Kidney tubule cell (primary cell): ENCODE data around the gene RTP4.
A peak's percentile ranks its signal among the peaks of the same experiment; 100 is the strongest.
"Not testable (repeated sequence)": the region's sequence is repeated elsewhere in the genome, so short reads cannot be mapped to it uniquely, and the experiment has no call there.

Source experiments
- DNase-seq: peaks from one replicate; pipeline ENCODE4 v3.0.0-alpha.2; 2018; ENCODE audit warnings: low spot score

Gene RTP4

GRCh38 chr3:187369089-187369447 is 883 bp downstream of the RTP4 start:
- DNase-seq = peak; percentile 59

DNA sequence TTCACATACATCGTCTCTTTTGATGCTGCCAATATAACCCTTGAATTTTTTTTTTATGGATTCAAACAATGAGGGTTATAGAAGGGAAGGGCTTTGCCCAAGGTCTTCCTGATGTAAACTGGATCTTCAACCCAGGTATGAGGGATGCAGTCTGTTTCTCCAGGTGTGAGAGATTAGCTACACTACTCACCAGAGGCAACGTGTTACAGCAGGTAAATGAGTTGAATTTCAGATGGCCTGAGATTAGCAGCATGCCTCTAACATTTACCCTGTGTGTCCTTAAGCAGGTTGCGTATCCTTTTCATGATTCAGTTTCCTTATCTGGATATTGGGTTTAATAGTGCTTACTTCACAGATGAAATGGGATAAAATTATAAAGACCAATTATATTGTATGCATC is 1.9 kb downstream of the RTP4 start:
- DNase-seq = no peak

DNA sequence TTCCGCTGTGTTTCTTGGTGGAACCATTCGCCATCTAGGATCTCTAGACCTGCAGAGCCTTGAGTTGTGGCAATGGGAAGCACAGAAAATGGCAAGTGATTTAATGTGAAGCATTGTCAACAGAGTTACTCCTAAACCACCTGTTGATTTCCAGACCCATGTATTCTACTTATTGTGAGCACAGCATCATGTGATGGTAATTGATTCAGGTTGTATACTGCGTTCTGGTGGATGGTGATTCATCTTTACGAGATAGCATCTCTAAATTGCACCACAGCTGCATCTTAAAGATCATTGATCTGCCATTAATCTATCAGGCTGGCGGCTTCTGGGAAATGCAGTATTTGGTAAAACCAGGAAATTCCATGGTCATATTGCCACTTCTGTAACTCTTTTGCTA is 7.4 kb downstream of the RTP4 start:
- DNase-seq = no peak

DNA sequence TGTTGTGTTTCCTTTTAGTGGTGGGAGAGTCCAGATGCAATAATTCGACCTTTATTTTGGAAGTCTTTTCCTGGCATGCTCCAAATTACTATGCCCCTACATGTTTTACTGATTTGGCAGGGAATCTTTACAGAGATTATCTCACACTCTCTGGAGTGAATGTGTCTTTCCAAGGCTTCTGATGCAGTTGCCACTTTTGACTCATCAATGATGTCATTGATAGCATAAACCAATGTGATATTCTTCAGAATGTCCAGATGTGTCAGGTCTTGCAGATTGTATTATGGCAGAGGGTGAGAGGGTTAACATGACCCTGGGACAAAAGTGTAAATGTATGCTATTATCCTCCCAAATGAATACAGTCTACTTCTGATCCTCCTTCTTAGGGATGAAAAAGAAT is 9.7 kb downstream of the RTP4 start:
- no peak for DNase-seq

GRCh38 chr3:187382609-187383151 is 14.5 kb downstream of the RTP4 start:
- peak; percentile 6 for DNase-seq

GRCh38 chr3:187383246-187383645 is 15.1 kb downstream of the RTP4 start:
- DNase-seq = no peak

GRCh38 chr3:187385296-187385695 is 17.1 kb downstream of the RTP4 start:
- peak; percentile 23 for DNase-seq

DNA sequence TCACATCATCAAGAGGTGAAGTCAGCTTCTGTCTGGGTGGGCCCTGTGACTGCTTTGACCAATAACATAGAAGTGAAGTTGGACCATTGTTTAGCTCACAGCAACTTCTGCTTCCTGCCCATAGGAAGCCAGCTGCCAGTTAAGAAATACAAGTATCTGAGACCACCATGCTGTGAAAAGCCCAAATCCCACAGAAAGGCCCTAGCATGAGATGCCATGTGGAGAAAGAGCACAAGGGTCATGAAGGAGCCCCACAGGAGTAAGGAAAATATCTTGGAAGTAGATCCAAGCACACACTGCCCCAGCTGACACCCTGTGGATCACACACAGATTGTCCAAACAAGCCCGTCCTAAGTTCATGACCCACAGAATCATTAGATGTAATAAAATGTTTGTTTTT is 28.5 kb downstream of the RTP4 start:
- no peak for DNase-seq

- DNase-seq = no peak
Measured at GRCh38 chr3:187398955-187399354, 30.8 kb downstream of the RTP4 start.

GRCh38 chr3:187400756-187401155 is 32.6 kb downstream of the RTP4 start:
- DNase-seq = no peak

DNA sequence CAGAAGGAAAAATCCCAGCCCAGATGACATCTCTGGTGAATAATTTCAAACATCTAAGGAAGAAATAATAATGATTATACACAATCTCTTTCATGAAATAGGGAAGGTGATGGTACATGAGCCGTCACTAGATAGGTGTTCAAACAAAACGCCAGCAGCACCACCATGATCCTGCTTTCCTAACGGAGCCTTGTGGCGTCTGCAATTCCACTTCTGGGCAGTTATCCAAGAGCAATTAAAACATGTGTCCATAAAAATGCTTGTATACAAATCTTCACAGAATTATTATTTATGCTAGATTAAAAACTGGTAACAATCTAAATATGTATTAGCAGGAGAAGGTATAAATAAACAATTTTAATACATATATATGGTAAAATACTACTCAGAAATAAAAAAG is 33.7 kb downstream of the RTP4 start:
- no peak for DNase-seq

DNA sequence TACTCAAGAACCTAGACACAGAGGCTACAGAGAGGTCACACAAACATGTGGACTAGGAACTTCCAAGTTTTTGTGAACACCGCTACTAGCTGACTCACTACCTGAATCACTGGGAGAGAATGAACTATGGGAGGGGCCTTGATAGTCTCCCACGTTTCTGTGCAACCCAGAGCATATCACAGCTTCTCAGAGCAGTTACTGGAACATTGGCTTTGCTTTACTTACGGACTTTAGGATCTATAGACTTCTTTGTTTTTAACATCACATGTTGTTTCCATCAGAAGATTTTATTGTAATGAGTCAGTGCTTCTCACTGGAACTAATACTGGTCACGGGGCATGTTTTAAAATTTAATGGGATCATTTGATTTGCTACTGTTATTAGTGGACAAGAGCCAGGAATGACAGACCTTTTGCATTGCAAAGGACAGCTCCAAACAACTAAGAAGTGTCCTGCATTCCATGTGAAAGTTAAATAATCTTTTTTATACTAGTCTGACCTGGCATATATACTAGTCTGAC is 35.6 kb downstream of the RTP4 start:
- peak; percentile 99 for DNase-seq

- DNase-seq = peak; percentile 12
Measured at GRCh38 chr3:187406927-187407326, 38.7 kb downstream of the RTP4 start.

DNA sequence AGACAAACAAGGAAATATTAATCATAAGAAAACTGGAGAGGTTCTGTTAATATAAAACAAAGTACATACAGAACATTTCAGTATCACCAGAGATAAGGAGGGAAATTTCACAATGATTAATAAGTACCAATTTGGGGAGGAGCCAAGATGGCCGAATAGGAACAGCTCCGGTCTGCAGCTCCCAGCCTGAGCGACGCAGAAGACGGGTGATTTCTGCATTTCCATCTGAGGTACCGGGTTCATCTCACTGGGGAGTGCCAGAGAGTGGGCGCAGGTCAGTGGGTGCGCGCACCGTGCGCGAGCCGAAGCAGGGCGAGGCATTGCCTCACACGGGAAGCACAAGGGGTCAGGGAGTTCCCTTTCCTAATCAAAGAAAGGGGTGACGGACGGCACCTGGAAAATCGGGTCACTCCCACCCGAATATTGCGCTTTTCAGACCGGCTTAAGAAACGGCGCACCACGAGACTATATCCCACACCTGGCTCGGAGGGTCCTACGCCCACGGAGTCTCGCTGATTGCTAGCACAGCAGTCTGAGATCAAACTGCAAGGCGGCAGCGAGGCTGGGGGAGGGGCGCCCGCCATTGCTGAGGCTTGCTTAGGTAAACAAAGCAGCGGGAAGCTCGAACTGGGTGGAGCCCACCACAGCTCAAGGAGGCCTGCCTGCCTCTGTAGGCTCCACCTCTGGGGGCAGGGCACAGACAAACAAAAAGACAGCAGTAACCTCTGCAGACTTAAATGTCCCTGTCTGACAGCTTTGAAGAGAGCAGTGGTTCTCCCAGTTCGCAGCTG is 44.0 kb downstream of the RTP4 start:
- DNase-seq = not testable (repeated sequence)
